Esophagus muscularis mucosa (tissue), 3 donors: Measurements from ENCODE around the gene UBAP2L.
A peak's percentile ranks its signal among the peaks of the same experiment; 100 is the strongest.

Source experiments
- EP300 ChIP-seq: sonication (generic); formaldehyde crosslinking; IDR thresholded peaks from one replicate; pipeline ENCODE4 v1.6.1; 2017; ENCODE audit warnings: antibody characterized with exemption
- POLR2A ChIP-seq: fragments of 450-650 bp; IDR thresholded peaks from one replicate; pipeline ENCODE4 v1.6.1; 2017; ENCODE audit warnings: antibody characterized with exemption, moderate library complexity, mild to moderate bottlenecking, low read depth
- POLR2AphosphoS5 ChIP-seq, 2 donors: sonication (generic); formaldehyde crosslinking; IDR thresholded peaks; one replicate each; pipeline ENCODE4 v1.6.1; 2017; ENCODE audit warnings: antibody characterized with exemption in 2 of 2

GRCh38 chr1:154176337-154176736 lies 44.4 kb upstream of the UBAP2L start:
- peak in 1 of 2 donors; percentile 28 for TF ChIP-seq POLR2AphosphoS5 (IDR thresholded peaks at IDR 0.05)
- TF ChIP-seq EP300 = no peak
- TF ChIP-seq POLR2A = no peak
